Cerebellar cortex (tissue), 1 donor: ENCODE data around the gene ZNF492.
"Not testable (repeated sequence)": the region's sequence is repeated elsewhere in the genome, so short reads cannot be mapped to it uniquely, and the experiment has no call there.

ENCODE experiments used
- DNase-seq: peaks from one replicate; pipeline ENCODE4 v3.0.0-alpha.2; 2015; ENCODE audit warnings: low spot score

The ZNF492 gene

GRCh38 chr19:22617614-22618320, 16.4 kb upstream of the ZNF492 start:
- DNase-seq = no peak

GRCh38 chr19:22619371-22619770, 14.8 kb upstream of the ZNF492 start:
- DNase-seq = no peak

GRCh38 chr19:22619932-22620331, 14.2 kb upstream of the ZNF492 start:
- DNase-seq = no peak

- no peak for DNase-seq
These were observed 13.7 kb upstream of the ZNF492 start for GRCh38 chr19:22620401-22620800.

GRCh38 chr19:22620912-22621311, 13.2 kb upstream of the ZNF492 start:
- no peak for DNase-seq

GRCh38 chr19:22622020-22622419, 12.1 kb upstream of the ZNF492 start:
- DNase-seq = no peak

- no peak for DNase-seq
These were observed 11.0 kb upstream of the ZNF492 start for GRCh38 chr19:22622901-22623840.

GRCh38 chr19:22623841-22624221, 10.3 kb upstream of the ZNF492 start:
- DNase-seq = no peak

GRCh38 chr19:22625266-22626035, 8.7 kb upstream of the ZNF492 start:
- no peak for DNase-seq

GRCh38 chr19:22627526-22627925, 6.6 kb upstream of the ZNF492 start:
- no peak for DNase-seq

- no peak for DNase-seq
These were observed 5.7 kb upstream of the ZNF492 start for GRCh38 chr19:22628401-22628800.

- DNase-seq = no peak
These were observed 315 bp downstream of the ZNF492 start for GRCh38 chr19:22634450-22634827.

- not testable (repeated sequence) for DNase-seq
These were observed 51.4 kb downstream of the ZNF492 start for GRCh38 chr19:22685493-22685892.

GRCh38 chr19:22702661-22703060, 68.5 kb downstream of the ZNF492 start:
- DNase-seq = not testable (repeated sequence)

- DNase-seq = not testable (repeated sequence)
These were observed 69.0 kb downstream of the ZNF492 start for GRCh38 chr19:22703096-22703495.

GRCh38 chr19:22708983-22709382, 74.9 kb downstream of the ZNF492 start:
- no peak for DNase-seq
